AG20443 (cell line): Measurements from ENCODE around the gene SLC25A2.

ENCODE experiments used
- DNase-seq: peaks from one replicate; pipeline ENCODE4 v3.0.0; 2012; ENCODE audit warnings: low spot score, mixed read lengths

Gene SLC25A2

DNA sequence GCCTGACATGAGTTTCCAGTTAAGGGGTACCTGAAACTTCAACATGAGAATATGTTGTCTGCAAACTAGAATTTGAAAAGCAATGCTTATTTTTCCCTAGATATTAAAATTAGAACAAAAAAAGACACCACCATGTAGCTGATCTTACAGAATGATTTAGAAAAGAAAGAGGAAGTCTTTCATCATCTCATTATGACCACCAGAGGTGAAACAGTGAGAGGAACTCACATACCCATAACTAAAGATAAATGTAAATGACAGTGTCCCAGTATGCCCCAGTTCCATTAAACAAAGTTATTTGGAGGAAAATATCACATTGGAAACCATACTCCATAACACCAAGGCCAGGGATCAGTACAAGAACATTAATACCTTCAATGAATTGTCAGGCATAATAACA, 9.9 kb upstream of the SLC25A2 start:
- DNase-seq: no peak

DNA sequence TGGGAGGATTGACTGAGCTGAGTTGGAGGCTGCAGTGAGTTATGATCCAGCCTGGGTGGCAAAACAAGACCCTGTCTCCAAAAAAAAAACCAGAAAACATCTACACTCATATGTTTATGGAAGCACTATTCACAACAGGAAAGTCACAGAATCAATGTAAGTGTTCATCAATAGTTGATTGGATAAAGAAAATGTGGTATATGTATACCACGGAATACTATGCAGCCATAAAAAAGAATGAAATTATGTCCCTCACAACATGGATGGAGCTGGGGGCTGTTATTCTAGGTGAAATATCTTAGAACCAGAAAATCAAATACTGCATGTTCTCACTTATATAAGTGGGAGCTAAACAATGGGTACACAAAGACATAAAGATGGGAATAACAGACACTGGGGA, 2.8 kb upstream of the SLC25A2 start:
- DNase-seq: no peak

DNA sequence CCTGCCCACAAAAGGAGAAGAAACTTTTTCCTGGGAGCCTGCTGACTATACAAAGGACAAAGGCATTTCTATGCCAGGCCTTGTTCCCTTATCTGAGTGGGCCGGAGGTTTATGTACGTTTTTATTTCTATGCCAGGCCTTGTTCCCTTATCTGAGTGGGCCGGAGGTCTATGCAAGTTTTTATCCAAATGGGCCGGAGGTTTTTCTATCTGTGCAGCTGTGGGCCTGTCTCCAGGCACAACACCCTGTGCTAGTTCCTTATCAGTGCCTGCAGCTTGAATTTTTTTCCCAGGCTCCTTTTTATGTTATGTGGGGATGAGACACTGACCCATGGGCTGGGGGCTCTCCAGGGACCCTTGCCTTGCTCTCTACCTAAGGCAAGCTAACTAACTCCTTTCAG, 5.5 kb downstream of the SLC25A2 start:
- DNase-seq: no peak

DNA sequence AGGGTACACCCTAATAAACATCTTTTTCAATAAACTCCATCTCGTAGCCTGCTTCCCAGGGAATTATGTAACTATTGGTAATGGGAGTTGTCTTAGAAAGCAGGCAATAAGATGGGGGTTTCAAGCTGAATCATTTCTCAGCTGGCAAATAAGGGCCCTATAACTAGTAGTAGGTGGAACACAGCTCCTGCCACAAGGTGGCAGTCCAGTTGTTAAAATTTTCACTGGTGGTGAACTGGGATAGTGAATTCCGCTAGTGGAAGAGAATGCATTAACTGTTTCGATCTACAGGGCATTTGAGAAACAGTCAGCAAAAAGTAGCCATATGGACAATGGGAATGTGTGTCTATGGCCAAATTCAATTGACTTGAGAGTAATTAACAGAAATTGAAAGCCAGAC, 30.9 kb downstream of the SLC25A2 start:
- DNase-seq: no peak

DNA sequence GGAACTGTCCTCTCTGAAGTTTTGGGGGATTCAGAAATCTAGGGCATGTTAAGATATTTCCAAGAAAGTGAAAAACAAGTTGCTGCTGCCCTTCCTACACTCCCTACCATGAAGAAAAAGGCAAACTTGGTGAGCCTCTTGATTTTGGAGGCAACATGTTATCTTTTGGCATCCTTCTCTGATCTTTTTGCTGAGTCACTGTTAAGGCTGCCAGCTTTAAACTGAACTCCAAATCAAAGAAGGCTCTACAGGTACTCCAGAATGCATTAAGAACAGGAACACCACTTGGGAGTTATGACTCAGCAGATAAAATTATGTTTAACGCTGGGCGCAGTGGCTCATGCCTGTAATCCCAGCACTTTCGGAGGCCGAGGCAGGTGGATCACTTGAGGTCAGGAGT, 34.7 kb downstream of the SLC25A2 start:
- DNase-seq: no peak

DNA sequence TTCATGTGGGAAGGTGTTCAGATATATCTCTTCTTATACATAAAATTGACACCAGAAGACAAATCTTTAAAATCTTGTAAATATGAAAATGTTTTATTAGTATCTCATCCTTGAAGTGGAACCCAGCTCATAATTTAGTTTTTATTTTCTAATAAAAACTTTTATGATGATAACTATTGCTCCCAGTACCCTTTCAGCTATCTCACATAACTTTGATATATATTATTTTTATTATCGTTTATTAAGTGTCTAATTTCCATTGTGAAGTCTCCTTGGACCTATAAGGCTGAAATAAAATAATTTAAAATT, 42.7 kb downstream of the SLC25A2 start:
- DNase-seq: no peak

DNA sequence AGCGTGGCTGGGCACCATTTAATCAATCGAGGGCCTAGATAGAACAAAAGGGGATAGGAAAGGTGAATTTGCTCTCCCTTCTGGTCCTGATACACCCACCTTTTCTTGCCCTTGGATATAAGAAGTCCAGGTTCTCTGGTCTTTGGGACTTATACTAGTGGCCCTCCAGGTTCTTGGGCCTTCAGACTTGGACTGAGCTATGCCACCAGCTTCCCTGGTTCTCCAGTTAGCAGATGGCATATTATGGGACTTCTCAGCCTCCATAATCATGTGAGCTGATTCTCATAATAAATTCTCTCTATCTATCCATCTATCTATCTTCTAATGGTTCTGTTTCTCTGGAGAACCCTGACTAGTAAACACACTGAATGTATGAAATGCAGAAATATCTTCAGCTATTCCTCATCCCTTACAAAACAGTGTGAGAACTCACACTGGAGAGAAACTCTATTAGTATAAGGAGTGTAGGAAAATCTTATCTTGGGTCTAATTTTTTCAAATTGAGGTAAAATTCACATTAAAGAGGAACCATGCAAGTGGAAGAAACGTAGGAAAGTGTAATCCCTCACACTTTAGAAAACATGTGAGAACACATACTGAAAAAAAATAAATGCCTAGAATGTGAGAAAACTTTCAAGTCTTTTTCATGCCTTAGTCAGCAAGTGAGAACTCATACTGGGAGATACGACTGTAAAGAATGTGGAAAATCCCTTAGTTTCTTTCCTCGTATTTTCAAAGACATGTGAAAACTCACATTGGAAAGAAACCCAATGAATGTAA, 43.2 kb downstream of the SLC25A2 start:
- no peak for DNase-seq

DNA sequence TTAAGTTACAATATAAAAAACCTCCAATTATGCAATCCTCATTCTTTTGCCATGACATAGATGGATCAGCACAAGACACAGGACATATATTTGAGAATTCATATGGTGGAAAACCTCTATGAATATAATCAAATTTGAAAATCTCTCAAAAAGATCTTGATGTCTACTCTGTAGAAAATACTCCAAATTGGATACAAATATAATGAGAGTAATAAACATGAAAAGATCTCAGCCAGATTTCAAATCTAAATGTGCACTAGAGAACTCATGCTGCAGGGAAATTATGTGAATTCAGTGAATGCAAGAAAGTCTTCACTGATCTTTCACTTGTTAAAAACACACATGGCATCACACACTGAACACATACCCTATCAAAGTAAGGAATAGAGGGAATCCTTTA, 44.9 kb downstream of the SLC25A2 start:
- DNase-seq: no peak

DNA sequence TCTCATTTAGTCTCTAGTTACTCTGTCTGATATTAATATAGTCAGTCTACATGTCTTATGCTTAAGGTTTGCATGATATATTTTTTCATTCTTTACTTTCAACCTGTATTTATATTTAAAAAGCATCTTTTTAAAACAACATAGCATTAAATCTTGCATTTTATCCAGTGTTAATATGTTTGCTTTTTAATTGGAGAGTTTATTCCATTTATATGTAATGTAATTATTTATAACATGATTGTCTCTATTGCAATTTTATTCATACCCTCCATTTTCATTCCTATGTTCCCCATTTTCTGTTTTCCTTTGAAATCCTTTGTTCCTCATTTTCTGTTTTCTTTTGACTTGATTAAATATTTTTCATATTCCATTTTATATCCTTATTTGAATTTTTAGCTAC, 45.4 kb downstream of the SLC25A2 start:
- DNase-seq: no peak
